HG03280 (cell line): ENCODE results near the gene PRKCA.
"Not testable (repeated sequence)": the region's sequence is repeated elsewhere in the genome, so short reads cannot be mapped to it uniquely, and the experiment has no call there.

Source experiments
- ATAC-seq: cut with Tn5 transposase; IDR thresholded peaks from one replicate; pipeline ENCODE4 v1.9.1; 2021; ENCODE audit warnings: mild to moderate bottlenecking, moderate library complexity; ENCODE audit not compliant: unreplicated experiment

The PRKCA gene

GRCh38 chr17:66322764-66323163 is 20.4 kb downstream of the PRKCA start:
- no peak for ATAC-seq

- ATAC-seq = not testable (repeated sequence)
Measured at GRCh38 chr17:66324381-66325004, 22.1 kb downstream of the PRKCA start.

- ATAC-seq = no peak
Measured at GRCh38 chr17:66326476-66327047, 24.1 kb downstream of the PRKCA start.

- no peak for ATAC-seq
Measured at GRCh38 chr17:66330646-66331037, 28.2 kb downstream of the PRKCA start.

GRCh38 chr17:66331038-66331816 is 28.8 kb downstream of the PRKCA start:
- ATAC-seq = no peak

GRCh38 chr17:66335797-66336196 is 33.4 kb downstream of the PRKCA start:
- ATAC-seq = no peak

GRCh38 chr17:66337268-66337667 is 34.9 kb downstream of the PRKCA start:
- no peak for ATAC-seq

GRCh38 chr17:66337866-66338485 is 35.6 kb downstream of the PRKCA start:
- ATAC-seq = no peak

- ATAC-seq = no peak
Measured at GRCh38 chr17:66338937-66339336, 36.5 kb downstream of the PRKCA start.

GRCh38 chr17:66339561-66339960 is 37.1 kb downstream of the PRKCA start:
- no peak for ATAC-seq

GRCh38 chr17:66340720-66341119 is 38.3 kb downstream of the PRKCA start:
- ATAC-seq = no peak

GRCh38 chr17:66341462-66341861 is 39.0 kb downstream of the PRKCA start:
- ATAC-seq = no peak

GRCh38 chr17:66342263-66342662 is 39.9 kb downstream of the PRKCA start:
- not testable (repeated sequence) for ATAC-seq

- ATAC-seq = no peak
Measured at GRCh38 chr17:66343531-66344078, 41.2 kb downstream of the PRKCA start.

- no peak for ATAC-seq
Measured at GRCh38 chr17:66344473-66344872, 42.1 kb downstream of the PRKCA start.

- ATAC-seq = no peak
Measured at GRCh38 chr17:66345264-66345663, 42.9 kb downstream of the PRKCA start.

GRCh38 chr17:66345949-66346638 is 43.7 kb downstream of the PRKCA start:
- not testable (repeated sequence) for ATAC-seq

- ATAC-seq = no peak
Measured at GRCh38 chr17:66347661-66348514, 45.5 kb downstream of the PRKCA start.

- no peak for ATAC-seq
Measured at GRCh38 chr17:66348584-66349165, 46.3 kb downstream of the PRKCA start.
